Keratinocyte (primary cell): Measurements from ENCODE around the gene KIF3C. TPM values are rescaled to one million over a fixed set of nuclear protein-coding genes. Genes with fewer than 3 reads are reported as not detected.

Experiments
- DNase-seq: peaks from one replicate; pipeline ENCODE4 v3.0.0-alpha.2; 2011; ENCODE audit warnings: low read depth, missing footprints, low spot score
- FAIRE-seq: peaks from 2 replicates; lab custom pipeline; 2011; peaks lifted over from hg19 to GRCh38; lab: Jason Lieb, UNC
- H2AFZ ChIP-seq: 2 replicates; pipeline ENCODE4 v1.6.0; 2012; ENCODE audit warnings: low read length, control low read depth, inconsistent platforms; ENCODE audit not compliant: control insufficient read depth
- H3K27ac ChIP-seq: 2 replicates; pipeline ENCODE4 v1.5.1; 2011; ENCODE audit warnings: low read length; ENCODE audit not compliant: control insufficient read depth, insufficient read depth
- H3K27me3 ChIP-seq: 3 replicates; pipeline ENCODE4 v1.6.0; 2011; ENCODE audit warnings: low read length; ENCODE audit not compliant: control insufficient read depth, insufficient read depth; ENCODE audit errors: extremely low read depth
- H3K36me3 ChIP-seq, 2 experiments: 2 replicates in 1 of 2; 3 replicates in 1 of 2; pipeline ENCODE4 v1.5.1; 2011; ENCODE audit warnings: low read length in 2 of 2, mild to moderate bottlenecking in 1 of 2; ENCODE audit not compliant: control insufficient read depth in 2 of 2, insufficient read depth in 2 of 2; ENCODE audit errors: extremely low read depth in 1 of 2
- H3K4me1 ChIP-seq: 3 replicates; pipeline ENCODE4 v1.5.1; 2011; ENCODE audit warnings: low read length; ENCODE audit not compliant: control insufficient read depth, insufficient read depth; ENCODE audit errors: extremely low read depth
- H3K4me2 ChIP-seq: 3 replicates; pipeline ENCODE4 v1.6.0; 2011; ENCODE audit warnings: low read depth, low read length; ENCODE audit not compliant: control insufficient read depth, insufficient read depth; ENCODE audit errors: extremely low read depth
- H3K4me3 ChIP-seq, 3 experiments: fragments of 200-600 bp in 1 of 3; sonication (generic) in 1 of 3; 2 replicates in 2 of 3; 3 replicates in 1 of 3; pipeline ENCODE4 v1.5.1; 2011 to 2016; ENCODE audit warnings: low read length in 3 of 3, mild to moderate bottlenecking in 3 of 3, control low read depth in 2 of 3, inconsistent platforms in 1 of 3, low read depth in 1 of 3, mixed read lengths in 1 of 3, mixed run types in 1 of 3, moderate library complexity in 1 of 3; ENCODE audit not compliant: control insufficient read depth in 2 of 3, insufficient read depth in 2 of 3; ENCODE audit errors: extremely low read depth in 1 of 3
- H3K79me2 ChIP-seq: 2 replicates; pipeline ENCODE4 v1.6.0; 2012; ENCODE audit warnings: low read length; ENCODE audit not compliant: control insufficient read depth, insufficient read depth
- H3K9ac ChIP-seq: 3 replicates; pipeline ENCODE4 v1.6.0; 2011; ENCODE audit warnings: low read length; ENCODE audit not compliant: control insufficient read depth, insufficient read depth; ENCODE audit errors: extremely low read depth
- H3K9me1 ChIP-seq: 3 replicates; pipeline ENCODE4 v1.6.0; 2011; ENCODE audit warnings: low read length; ENCODE audit not compliant: control insufficient read depth, insufficient read depth; ENCODE audit errors: extremely low read depth
- H3K9me3 ChIP-seq: 2 replicates; pipeline ENCODE4 v1.5.1; 2012; ENCODE audit warnings: low read depth, low read length; ENCODE audit not compliant: control insufficient read depth
- H4K20me1 ChIP-seq: 3 replicates; pipeline ENCODE4 v1.6.0; 2011; ENCODE audit warnings: low read length; ENCODE audit not compliant: control insufficient read depth, insufficient read depth; ENCODE audit errors: extremely low read depth
- CTCF ChIP-seq, 3 experiments: IDR thresholded peaks in 1 of 3; conservative IDR thresholded peaks in 1 of 3; optimal IDR thresholded peaks in 1 of 3; 2 replicates in 2 of 3; 3 replicates in 1 of 3; pipeline versions ENCODE3 to v1.5.1; 2011; ENCODE audit warnings: low read length in 3 of 3, mild to moderate bottlenecking in 3 of 3, moderate library complexity in 2 of 3, control low read depth in 1 of 3, inconsistent platforms in 1 of 3; ENCODE audit not compliant: insufficient read depth in 2 of 3; ENCODE audit errors: extremely low read depth in 1 of 3
- EZH2 ChIP-seq: IDR thresholded peaks from one replicate; pipeline ENCODE4 v1.6.1; 2012; ENCODE audit warnings: inconsistent platforms, mild to moderate bottlenecking, low read length, moderate library complexity
- dilution Hi-C: fragments of 300-500 bp; cut with MboI; formaldehyde crosslinking; loops from one replicate; pipeline ENCODE4 v1.7.0; 2020; ENCODE audit warnings: low sequenced_read_pairs; ENCODE audit not compliant: extremely low pct_ligation_motif_present
- polyA plus RNA-seq, 5 experiments: library from polyadenylated mRNA; depleted of rRNA in 3 of 5; stranded (reverse) in 3 of 5; stranded (forward) in 1 of 5; unstranded in 1 of 5; fragments of >200 nt; gene quantifications; 1 replicate in 1 of 5; 2 replicates in 3 of 5; 3 replicates in 1 of 5; pipeline versions ENCODE4 v1.2.1 to v1.2.3, GENCODE V29; 2011 to 2012; ENCODE audit warnings: missing spikeins in 2 of 5, low read depth in 1 of 5, low replicate concordance in 1 of 5

Gene KIF3C
- polyA plus RNA-seq, 1 donor (not counting 4 experiments of a cell fraction or from before 2014, with no cell fraction given): 6.5 TPM

DNA sequence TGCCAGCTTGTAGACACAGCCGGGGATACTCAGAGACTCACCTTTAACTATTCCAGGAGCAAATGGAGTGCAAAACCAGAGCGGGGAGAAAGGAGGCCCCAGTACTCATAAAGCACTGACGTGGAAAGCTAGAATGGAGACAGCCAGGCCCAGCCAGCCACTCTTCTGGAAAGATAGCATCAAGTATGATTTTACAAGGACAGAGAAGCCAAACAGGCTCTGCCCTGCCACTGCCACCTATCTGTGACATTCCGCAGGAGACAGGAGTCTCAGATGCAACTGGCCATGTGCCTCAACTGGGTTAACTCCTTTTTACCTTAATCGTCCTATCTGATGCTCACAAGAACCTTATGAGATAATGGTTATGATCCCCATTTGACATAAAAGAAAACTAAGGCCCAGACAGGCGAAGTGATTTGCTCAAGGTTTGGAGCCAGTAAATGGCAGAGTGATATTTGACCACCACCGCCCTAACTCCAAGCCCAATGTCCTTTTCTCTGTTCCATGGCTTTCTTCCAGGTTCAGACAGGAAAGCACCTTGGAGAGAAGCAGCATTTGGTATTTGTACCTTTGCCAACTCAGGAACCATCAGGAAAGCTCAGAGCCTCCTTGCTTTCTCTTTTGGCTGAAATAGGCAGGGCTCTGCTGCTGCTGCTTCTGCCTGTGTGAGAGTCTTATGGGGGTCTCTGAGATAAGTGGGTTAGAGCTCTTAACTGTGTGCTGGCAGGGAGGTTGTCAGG lies 15.6 kb downstream of the KIF3C start:
- no peak for FAIRE-seq

GRCh38 chr2:25964891-25965290 lies 17.4 kb downstream of the KIF3C start:
- FAIRE-seq: no peak
- Histone ChIP-seq H3K79me2 (peaks cover 11% of the 10 kb centered on the region), H3K4me3 (no peak overlapping the region), H3K4me2 (no peak overlapping the region), H3K9ac (no peak overlapping the region), H3K4me1 (peaks cover 15% of the 10 kb centered on the region), H4K20me1 (no peaks in the 10 kb centered on the region), H3K36me3 (peaks cover 5 to 8% of the 10 kb centered on the region in 2 experiments), H3K27ac (no peak overlapping the region), H2AFZ (no peak overlapping the region), H3K9me1 (no peaks in the 10 kb centered on the region), H3K9me3 (no peaks in the 10 kb centered on the region), H3K27me3 (no peaks in the 10 kb centered on the region)
- DNase-seq: no peak
- TF ChIP-seq CTCF (optimal IDR thresholded peaks at IDR 0.05 in 1 of 3, IDR thresholded peaks at IDR 0.05 in 1 of 3, conservative IDR thresholded peaks at IDR 0.05 in 1 of 3; ENCODE audit: extremely low read depth in 1 of 3, insufficient read depth in 2 of 3, low read length in 3 of 3) (no peak), EZH2 (no peak)
- dilution Hi-C loops: no loop called here

More for the DNA sequence above, 15.6 kb downstream of the KIF3C start:
- H4K20me1 ChIP-seq: no peaks in the 10 kb centered on the region
- TF ChIP-seq CTCF (optimal IDR thresholded peaks at IDR 0.05 in 1 of 3, IDR thresholded peaks at IDR 0.05 in 1 of 3, conservative IDR thresholded peaks at IDR 0.05 in 1 of 3; ENCODE audit: extremely low read depth in 1 of 3, insufficient read depth in 2 of 3, low read length in 3 of 3) (no peak), EZH2 (no peak)
- no peak overlapping the region for H3K4me2 ChIP-seq
- H3K36me3 ChIP-seq: peaks cover 5 to 8% of the 10 kb centered on the region in 2 experiments
- H3K9ac ChIP-seq: no peak overlapping the region
- H3K27ac ChIP-seq: no peak overlapping the region
- peaks cover 6% of the 10 kb centered on the region for H3K4me1 ChIP-seq
- no peak overlapping the region for H3K4me3 ChIP-seq
- peaks cover 16% of the 10 kb centered on the region for H3K79me2 ChIP-seq
- no peaks in the 10 kb centered on the region for H3K9me3 ChIP-seq
- no peak for DNase-seq
- H3K27me3 ChIP-seq: no peaks in the 10 kb centered on the region
- H2AFZ ChIP-seq: no peak overlapping the region
- dilution Hi-C loops: no loop called here
- no peaks in the 10 kb centered on the region for H3K9me1 ChIP-seq
